Effector memory CD4-positive, alpha-beta T cell (primary cell): ENCODE data around the gene CEACAM16.
"Not testable (repeated sequence)": the region's sequence is repeated elsewhere in the genome, so short reads cannot be mapped to it uniquely, and the experiment has no call there.

Source experiments
- DNase-seq, 3 donors: peaks; one replicate each; pipeline ENCODE4 v3.0.0-alpha.2; 2020
- H3K27ac ChIP-seq: 2 replicates; pipeline ENCODE4 v1.7.0; 2013; ENCODE audit warnings: mild to moderate bottlenecking, low read length, moderate library complexity; ENCODE audit not compliant: insufficient read depth, poor library complexity, severe bottlenecking
- H3K27me3 ChIP-seq: replicated peaks from 2 replicates; pipeline ENCODE4 v1.7.0; 2013; ENCODE audit warnings: mild to moderate bottlenecking, low read length; ENCODE audit not compliant: insufficient read depth, control insufficient read depth, poor library complexity, severe bottlenecking
- H3K36me3 ChIP-seq: 2 replicates; pipeline ENCODE4 v1.7.0; 2013; ENCODE audit warnings: mild to moderate bottlenecking, low read length, moderate library complexity; ENCODE audit not compliant: control insufficient read depth, insufficient read depth
- H3K4me1 ChIP-seq: 2 replicates; pipeline ENCODE4 v1.7.0; 2013; ENCODE audit warnings: low read length, mild to moderate bottlenecking; ENCODE audit not compliant: control insufficient read depth, insufficient read depth, poor library complexity, severe bottlenecking
- H3K4me3 ChIP-seq: 2 replicates; pipeline ENCODE4 v1.7.0; 2013; ENCODE audit warnings: low read length, low read depth, mild to moderate bottlenecking; ENCODE audit not compliant: insufficient read depth, poor library complexity, severe bottlenecking
- H3K9me3 ChIP-seq: 2 replicates; pipeline ENCODE4 v1.7.0; 2013; ENCODE audit warnings: mild to moderate bottlenecking, low read length, moderate library complexity; ENCODE audit not compliant: control insufficient read depth

Gene CEACAM16

DNA sequence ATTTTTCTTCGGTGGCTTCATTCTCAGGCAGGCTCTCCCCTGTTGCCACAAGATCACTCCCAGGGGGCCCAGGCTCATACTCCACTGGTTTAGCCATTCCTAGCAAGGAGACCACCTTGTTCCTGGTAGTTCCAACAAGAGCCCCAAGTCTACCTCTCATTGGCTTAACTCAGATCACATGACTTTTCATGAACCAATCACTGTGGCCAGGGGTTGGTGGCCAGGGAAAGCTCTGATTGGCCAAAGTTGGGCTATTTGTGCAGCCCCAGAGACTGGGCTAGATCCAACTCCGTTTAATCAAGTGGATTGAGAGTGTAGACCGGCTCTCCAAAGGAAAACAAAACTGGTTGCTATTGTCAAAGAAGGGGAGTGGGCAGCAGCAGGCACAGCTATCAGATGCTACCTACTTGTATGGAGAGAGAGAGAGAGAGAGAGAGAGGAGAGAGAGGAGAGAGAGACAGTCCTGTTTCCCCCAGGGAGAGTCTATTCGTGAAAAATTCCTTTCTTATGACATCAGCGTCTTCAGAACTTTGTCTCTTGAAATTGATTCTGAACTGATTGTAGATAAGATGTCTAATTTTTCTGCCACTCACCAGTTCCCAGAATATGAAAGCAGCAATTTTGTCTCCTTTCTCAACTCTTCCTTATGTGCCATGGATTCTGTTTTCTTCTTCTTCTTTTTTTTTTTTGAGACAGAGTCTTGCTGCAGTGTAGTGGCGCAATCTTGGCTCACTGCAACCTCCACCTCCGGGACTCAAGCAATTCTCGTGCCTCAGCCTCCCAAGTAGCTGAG, 21.7 kb upstream of the CEACAM16 start:
- Histone ChIP-seq H3K27me3 (no peaks in the 10 kb centered on the region), H3K4me1 (no peaks in the 10 kb centered on the region), H3K36me3 (no peaks in the 10 kb centered on the region), H3K4me3 (no peak overlapping the region), H3K27ac (no peak overlapping the region), H3K9me3 (no peaks in the 10 kb centered on the region)
- DNase-seq = no peak

DNA sequence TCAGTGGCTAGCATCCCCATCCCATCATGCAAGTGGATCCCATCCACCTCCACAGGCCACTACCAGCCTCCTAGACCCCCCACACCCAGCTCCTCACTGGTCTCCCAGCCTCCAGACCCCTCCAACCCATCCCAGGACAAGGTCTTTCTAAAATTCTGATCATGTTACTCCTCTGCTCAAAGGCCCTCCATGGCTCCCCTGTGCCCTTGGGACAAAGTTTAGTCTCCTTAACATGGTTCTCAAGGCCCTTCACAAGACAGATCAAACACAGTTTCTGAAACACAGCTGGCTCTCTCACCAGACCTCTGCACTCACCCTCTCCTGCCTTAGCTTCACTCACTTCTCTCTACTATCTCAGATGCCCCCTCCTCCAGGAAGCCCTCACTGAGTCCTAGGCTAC, 18.4 kb upstream of the CEACAM16 start:
- H3K27me3 ChIP-seq = no peaks in the 10 kb centered on the region
- no peak for DNase-seq
- no peak overlapping the region for H3K27ac ChIP-seq
- H3K9me3 ChIP-seq = no peaks in the 10 kb centered on the region
- no peaks in the 10 kb centered on the region for H3K4me1 ChIP-seq
- H3K36me3 ChIP-seq = no peaks in the 10 kb centered on the region
- no peak overlapping the region for H3K4me3 ChIP-seq

DNA sequence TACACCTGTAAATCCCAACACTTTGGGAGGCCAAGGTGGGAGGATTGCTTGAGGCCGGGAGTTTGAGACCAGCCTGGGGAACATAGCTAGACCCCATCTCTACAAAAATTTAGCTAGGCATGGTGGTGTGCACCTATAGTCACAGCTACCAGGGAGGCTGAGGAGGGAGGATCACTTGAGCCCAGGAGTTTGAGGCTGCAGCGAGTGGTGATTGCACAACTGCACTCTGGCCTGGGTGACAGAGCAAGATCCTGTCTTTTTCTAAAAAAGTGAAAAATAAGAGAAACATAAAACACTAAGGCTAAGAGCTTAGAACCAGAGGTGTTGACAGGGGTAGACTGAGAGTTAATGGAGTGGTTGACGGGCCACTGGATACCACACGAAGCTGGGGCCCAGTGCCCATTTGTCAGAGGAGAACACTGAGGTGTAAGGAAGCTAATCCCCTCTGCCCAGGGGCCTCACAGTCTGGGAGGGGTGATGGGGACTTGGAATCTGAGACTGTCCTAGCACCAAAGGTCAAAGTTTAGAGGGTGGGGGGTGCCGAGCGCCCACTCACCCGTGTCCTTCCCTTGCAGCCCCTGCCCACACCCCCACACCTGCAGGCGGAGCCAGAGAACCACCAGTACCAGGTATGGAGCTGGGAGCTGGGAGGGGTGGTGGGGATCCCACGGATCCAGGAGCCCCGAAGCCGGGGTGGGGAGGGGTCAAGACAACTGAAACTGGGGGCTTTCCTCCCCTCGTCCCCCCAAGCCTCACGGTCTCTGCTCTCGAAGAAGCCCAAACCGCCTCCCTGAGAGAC, 16.8 kb upstream of the CEACAM16 start:
- Histone ChIP-seq H3K9me3 (no peaks in the 10 kb centered on the region), H3K36me3 (no peaks in the 10 kb centered on the region), H3K4me3 (no peak overlapping the region), H3K4me1 (no peaks in the 10 kb centered on the region), H3K27ac (no peak overlapping the region), H3K27me3 (no peaks in the 10 kb centered on the region)
- no peak for DNase-seq

DNA sequence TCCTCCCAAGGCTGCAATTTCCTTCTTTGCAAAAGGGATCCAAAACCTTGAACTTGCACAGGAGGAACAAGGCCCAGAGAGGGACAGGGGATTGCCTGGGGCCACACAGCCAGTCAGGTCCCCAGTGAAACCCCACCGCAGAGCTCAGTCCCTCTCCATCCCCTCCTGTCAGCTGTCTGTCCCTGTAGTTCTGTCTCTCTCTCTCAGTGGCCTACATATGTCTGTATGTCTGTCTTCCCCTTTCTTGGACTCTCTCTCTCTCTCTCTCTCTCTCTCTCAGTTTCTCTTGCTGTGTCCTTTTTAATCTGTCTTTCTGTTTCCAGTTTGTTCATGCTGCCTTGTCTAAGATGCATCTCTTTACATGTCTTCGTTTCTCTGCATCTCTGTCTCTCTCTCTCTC, 16.1 kb upstream of the CEACAM16 start:
- Histone ChIP-seq H3K36me3 (no peaks in the 10 kb centered on the region), H3K9me3 (no peaks in the 10 kb centered on the region), H3K27me3 (no peaks in the 10 kb centered on the region)

DNA sequence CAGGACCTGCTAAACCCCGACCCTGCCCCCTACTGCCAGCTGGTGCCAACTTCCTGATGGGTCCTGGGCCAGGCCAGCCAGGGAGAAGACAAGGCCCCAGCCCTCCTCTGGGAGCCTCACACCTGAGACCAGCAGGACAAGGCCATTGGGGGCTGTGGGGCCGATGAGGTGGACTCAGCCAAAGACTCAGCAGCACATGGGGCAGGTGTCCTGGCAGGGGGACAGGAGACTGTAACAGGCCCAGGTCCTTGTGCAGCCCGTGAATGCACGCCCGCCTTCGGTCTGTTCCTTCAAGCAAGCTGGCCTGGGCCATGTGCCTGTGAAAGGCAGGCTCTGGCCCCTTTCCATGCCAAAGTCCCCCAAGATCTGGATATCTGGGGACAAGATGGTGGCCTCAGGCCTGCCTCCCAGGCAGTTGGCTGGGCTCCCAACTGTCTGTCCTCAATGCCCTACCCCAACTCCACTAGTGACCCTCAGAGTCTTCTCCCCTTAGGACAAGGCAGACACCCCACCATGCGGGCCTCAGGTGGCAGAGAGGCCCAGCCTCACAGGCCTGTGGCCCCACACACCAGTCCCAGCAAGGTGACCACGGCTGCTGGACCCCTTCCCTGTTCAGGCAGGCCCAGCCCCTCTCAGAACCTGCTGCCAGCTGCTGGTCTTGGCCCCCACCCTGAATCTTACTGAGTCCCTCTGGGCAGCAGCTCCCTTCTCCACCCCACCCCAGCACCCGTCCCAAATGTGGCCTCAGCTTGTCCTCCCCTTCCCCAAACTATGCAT, 15.3 kb upstream of the CEACAM16 start:
- Histone ChIP-seq H3K9me3 (no peaks in the 10 kb centered on the region), H3K27me3 (no peaks in the 10 kb centered on the region), H3K27ac (no peak overlapping the region), H3K36me3 (no peaks in the 10 kb centered on the region), H3K4me1 (no peaks in the 10 kb centered on the region), H3K4me3 (no peak overlapping the region)
- no peak for DNase-seq

More for the DNA sequence above, 16.1 kb upstream of the CEACAM16 start:
- H3K4me3 ChIP-seq = no peak overlapping the region
- DNase-seq = no peak
- H3K27ac ChIP-seq = no peak overlapping the region
- H3K4me1 ChIP-seq = no peaks in the 10 kb centered on the region

DNA sequence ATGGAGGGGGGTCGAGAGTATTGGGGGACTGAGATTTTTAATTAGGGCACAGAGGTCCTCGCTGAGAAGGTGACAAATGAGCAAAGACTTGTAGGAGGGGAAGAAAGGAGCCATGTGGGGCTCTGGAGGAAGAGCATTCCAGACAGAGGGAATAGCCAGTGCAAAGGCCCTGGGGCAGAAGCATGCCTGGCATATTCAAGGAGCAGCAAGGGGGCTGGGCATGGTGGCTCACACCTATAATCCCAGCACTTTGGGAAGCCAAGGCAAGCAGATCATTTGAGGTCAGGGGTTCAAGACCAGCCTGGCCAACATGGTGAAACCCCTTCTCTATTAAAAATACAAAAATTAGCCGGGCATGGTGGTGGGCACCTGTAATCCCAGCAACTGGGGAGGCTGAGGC, 14.6 kb upstream of the CEACAM16 start:
- DNase-seq, H3K36me3 ChIP-seq, H3K4me1 ChIP-seq, H3K4me3 ChIP-seq, H3K27ac ChIP-seq, H3K9me3 ChIP-seq, H3K27me3 ChIP-seq: not testable (repeated sequence)

DNA sequence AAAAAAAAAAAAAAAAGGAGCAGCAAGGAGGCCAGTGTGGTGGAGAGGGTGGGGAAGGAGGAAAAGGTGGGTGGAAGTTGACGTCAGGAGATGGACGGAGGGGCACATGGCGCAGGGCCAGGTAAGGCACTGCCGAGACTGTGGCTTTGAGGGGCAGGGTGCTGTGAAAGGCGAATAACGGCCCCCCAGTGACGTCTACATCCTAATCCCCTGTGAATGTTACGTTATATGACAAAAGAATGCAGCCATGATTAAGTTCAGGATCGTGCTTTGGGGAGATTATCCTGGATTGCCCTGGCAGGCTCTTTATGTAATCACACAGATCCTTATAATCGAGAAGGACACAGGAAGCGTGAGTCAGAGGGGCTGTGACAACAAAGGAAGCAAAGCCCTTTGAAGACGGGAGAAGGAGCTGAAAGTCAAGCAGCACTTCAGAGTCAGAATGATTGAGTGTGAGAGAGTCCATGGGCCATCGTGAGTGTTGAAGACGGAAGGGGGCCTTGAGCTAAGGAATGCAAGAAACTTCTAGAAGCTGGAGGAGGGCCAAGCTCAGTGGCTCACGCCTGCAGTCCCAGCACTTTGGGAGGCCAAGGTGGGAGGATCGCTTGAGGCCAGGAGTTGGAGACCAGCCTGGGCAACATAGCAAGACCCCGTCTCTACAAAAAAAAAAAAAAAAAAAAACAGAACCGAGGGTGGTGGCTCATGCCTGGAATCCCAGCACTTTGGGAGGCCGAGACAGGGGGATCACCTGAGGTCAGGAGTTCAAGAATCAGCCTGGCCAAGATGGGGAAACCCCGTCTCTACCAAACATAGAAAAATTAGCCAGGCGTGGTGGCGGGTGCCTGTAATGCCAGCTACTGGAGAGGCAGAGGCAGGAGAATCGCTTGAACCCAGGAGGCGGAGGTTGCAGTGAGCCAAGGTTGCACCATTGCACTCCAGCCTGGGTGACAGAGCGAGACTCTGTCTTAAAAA, 13.8 kb upstream of the CEACAM16 start:
- no peak for DNase-seq
- no peaks in the 10 kb centered on the region for H3K9me3 ChIP-seq
- H3K27me3 ChIP-seq = no peaks in the 10 kb centered on the region
- H3K36me3 ChIP-seq = no peaks in the 10 kb centered on the region
- no peak overlapping the region for H3K27ac ChIP-seq
- H3K4me3 ChIP-seq = no peak overlapping the region
- no peaks in the 10 kb centered on the region for H3K4me1 ChIP-seq

DNA sequence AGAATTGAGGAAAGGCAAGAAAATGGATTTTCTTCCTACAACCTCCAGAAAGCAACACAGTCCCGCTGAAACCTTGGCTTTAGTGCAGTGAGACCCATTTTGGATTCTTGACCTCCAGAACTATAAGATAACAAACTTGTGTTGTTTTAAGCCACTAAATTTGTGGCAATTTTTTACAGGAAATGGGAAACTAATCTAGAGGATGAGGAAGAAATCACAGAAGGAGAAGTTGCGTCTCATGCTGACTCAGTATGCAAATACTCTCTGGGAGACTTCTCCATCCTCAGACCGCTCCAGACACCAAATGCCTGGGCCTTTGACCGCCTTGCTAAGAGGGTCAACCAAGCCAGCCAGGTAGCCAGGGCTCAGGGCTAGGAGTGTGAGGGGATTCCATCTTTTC, 13.1 kb upstream of the CEACAM16 start:
- DNase-seq = no peak

DNA sequence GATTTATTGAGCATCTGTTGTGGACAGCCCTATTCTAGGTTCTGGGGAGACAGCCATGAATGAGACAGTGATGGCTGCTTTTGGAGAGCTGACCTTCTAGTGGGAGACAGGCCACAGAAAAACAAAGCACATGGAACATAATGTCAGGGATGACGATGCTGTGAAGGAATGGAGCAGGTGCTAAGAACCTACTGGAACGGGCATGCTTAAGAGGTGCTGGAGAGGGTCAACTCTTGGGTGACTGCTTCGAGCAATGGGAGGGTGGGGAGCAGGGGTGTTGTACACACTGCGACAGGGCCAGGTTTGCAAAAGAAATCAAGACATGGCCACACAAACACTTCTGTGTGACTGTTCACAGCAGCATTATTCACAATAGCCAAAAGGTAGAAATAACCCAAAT, 12.1 kb upstream of the CEACAM16 start:
- Histone ChIP-seq H3K27me3 (no peaks in the 10 kb centered on the region), H3K9me3 (no peaks in the 10 kb centered on the region), H3K36me3 (no peaks in the 10 kb centered on the region), H3K4me1 (peaks cover 4% of the 10 kb centered on the region), H3K27ac (no peak overlapping the region), H3K4me3 (no peak overlapping the region)
- no peak for DNase-seq

More for the DNA sequence above, 13.1 kb upstream of the CEACAM16 start:
- Histone ChIP-seq H3K36me3 (no peaks in the 10 kb centered on the region), H3K27me3 (no peaks in the 10 kb centered on the region), H3K4me1 (no peaks in the 10 kb centered on the region), H3K27ac (no peak overlapping the region), H3K9me3 (no peaks in the 10 kb centered on the region), H3K4me3 (no peak overlapping the region)
